H1 (cell line): ENCODE data around the gene OSBPL2. TPM values are rescaled to one million over a fixed set of nuclear protein-coding genes. Genes with fewer than 3 reads are reported as not detected.

Experiments used
- ATF2 ChIP-seq: IDR thresholded peaks from 2 replicates; pipeline ENCODE4 v1.6.1; 2012; ENCODE audit warnings: low read length, inconsistent platforms
- CHD2 ChIP-seq: IDR thresholded peaks from 2 replicates; pipeline ENCODE4 v1.6.1; 2012; ENCODE audit warnings: low read length, improper control_type of control experiment
- EGR1 ChIP-seq: IDR thresholded peaks from 2 replicates; pipeline ENCODE4 v1.6.1; 2011; ENCODE audit warnings: low read depth, low read length, borderline replicate concordance
- HDAC2 ChIP-seq, 2 experiments: fragments of 300-600 bp in 1 of 2; sonication (generic) in 1 of 2; IDR thresholded peaks; 2 replicates each; pipeline ENCODE4 v1.6.1; 2011 to 2012; ENCODE audit warnings: low read depth in 2 of 2, low read length in 2 of 2, mild to moderate bottlenecking in 2 of 2, moderate library complexity in 2 of 2, borderline replicate concordance in 1 of 2, inconsistent platforms in 1 of 2
- KDM4A ChIP-seq: IDR thresholded peaks from one replicate; pipeline ENCODE4 v1.7.1; 2012; ENCODE audit warnings: low read depth, mild to moderate bottlenecking, moderate library complexity, low read length, inconsistent platforms; ENCODE audit not compliant: severe bottlenecking
- KDM5A ChIP-seq: fragments of 200-600 bp; IDR thresholded peaks from 2 replicates; pipeline ENCODE4 v1.7.1; 2012; ENCODE audit warnings: mild to moderate bottlenecking, low read length, inconsistent platforms, mixed read lengths
- NANOG ChIP-seq: IDR thresholded peaks from 2 replicates; pipeline ENCODE4 v1.6.1; 2011; ENCODE audit warnings: low read length, low read depth, mild to moderate bottlenecking, inconsistent platforms; ENCODE audit not compliant: insufficient read depth, poor library complexity, severe bottlenecking
- NRF1 ChIP-seq: IDR thresholded peaks from 2 replicates; pipeline ENCODE4 v1.6.1; 2011; ENCODE audit warnings: mild to moderate bottlenecking, low read depth, low read length, improper control_type of control experiment
- POLR2A ChIP-seq, 2 experiments: IDR thresholded peaks; 1 replicate in 1 of 2; 2 replicates in 1 of 2; pipeline ENCODE4 v1.6.1; 2011; ENCODE audit warnings: low read depth in 2 of 2, low read length in 2 of 2, mild to moderate bottlenecking in 2 of 2; ENCODE audit errors: control extremely low read depth in 1 of 2
- RNF2 ChIP-seq: fragments of 200-900, 300-1000 bp; sonication (generic); IDR thresholded peaks from 2 replicates; pipeline ENCODE4 v1.7.1; 2016; ENCODE audit warnings: borderline replicate concordance, low read depth, mild to moderate bottlenecking, antibody characterized with exemption, low read length; ENCODE audit not compliant: poor library complexity, severe bottlenecking; ENCODE audit errors: missing control alignments
- polyA plus RNA-seq, 7 experiments: library from polyadenylated mRNA; depleted of rRNA in 3 of 7; stranded (reverse) in 5 of 7; unstranded in 2 of 7; fragments of >200 nt in 5 of 7; fragments of 200-250 nt in 2 of 7; gene quantifications; 1 replicate in 5 of 7; 2 replicates in 1 of 7; 4 replicates in 1 of 7; pipeline versions ENCODE4 v1.2.1 to v1.2.3, GENCODE V29; 2011 to 2013; ENCODE audit warnings: missing spikeins in 2 of 7, mixed read lengths in 2 of 7
- total RNA-seq: library from RNA; stranded (reverse); fragmentation: NEBNext Ultra II Directional; extraction: Animal tissue kit (Norgen Biotek cat#: 25700); gene quantifications from 2 replicates; pipeline ENCODE4 v1.2.1, GENCODE V29; 2021

Gene OSBPL2
- total and polyA plus RNA-seq, 2 of the 8 experiments (the other 6 are each of a cell fraction or from before 2014, with no cell fraction given): 11.7 to 42.4 TPM

GRCh38 chr20:62215991-62216635, 22.2 kb upstream of the OSBPL2 start (continued):
- TF ChIP-seq KDM5A (no peak), NANOG (no peak), NRF1 (no peak), ATF2 (no peak), POLR2A (IDR thresholded peaks at IDR 0.05; ENCODE audit: control extremely low read depth in 1 of 2, low read depth in 2 of 2, low read length in 2 of 2) (no peak), KDM4A (no peak), RNF2 (no peak), HDAC2 (IDR thresholded peaks at IDR 0.05; ENCODE audit: borderline replicate concordance in 1 of 2, low read depth in 2 of 2, low read length in 2 of 2) (no peak), EGR1 (no peak), CHD2 (no peak)
